ENCODE measurements around the gene PCDHB11.
"Not testable (repeated sequence)": the region's sequence is repeated elsewhere in the genome, so short reads cannot be mapped to it uniquely, and the experiment has no call there.

The PCDHB11 gene

GRCh38 chr5:141186897-141187512 is 12.4 kb upstream of the PCDHB11 start, which contains the start of gene PCDHB9:
TSS of gene PCDHB9 (plus strand) at chr5:141187161. CDS start at chr5:141187319, 158 bp downstream.
- peak; percentile 39 for TF ChIP-seq CTCF (IDR thresholded peaks at IDR 0.05; ENCODE audit: insufficient read depth, low read depth, low read length, missing control alignments)
- peak within 1 kb of the TSS; percentile 40 for H3K4me3 ChIP-seq (ENCODE audit: low read depth, low read length)
- DNase-seq (ENCODE audit: low read depth), result peak; percentile 40

- DNase-seq (ENCODE audit: low read depth); H3K4me3 ChIP-seq (ENCODE audit: low read depth, low read length): not testable (repeated sequence)
These were observed 10.7 kb upstream of the PCDHB11 start for GRCh38 chr5:141188682-141189081.

- not testable (repeated sequence) for H3K4me3 ChIP-seq (ENCODE audit: low read depth, low read length); DNase-seq (ENCODE audit: low read depth)
These were observed 10.3 kb upstream of the PCDHB11 start for GRCh38 chr5:141189131-141189530.

- H3K4me3 ChIP-seq (ENCODE audit: low read depth, low read length), result no peak within 1 kb of the TSS
- peak; percentile 2 for DNase-seq (ENCODE audit: low read depth)
- peak; percentile 28 for TF ChIP-seq CTCF (IDR thresholded peaks at IDR 0.05; ENCODE audit: insufficient read depth, low read depth, low read length, missing control alignments)
These were observed 7.2 kb upstream of the PCDHB11 start, which contains the start of gene PCDHB10 for GRCh38 chr5:141192110-141192725. TSS of gene PCDHB10 (plus strand) at chr5:141192353. CDS start at chr5:141192553, 200 bp downstream.

GRCh38 chr5:141194332-141194731 is 5.1 kb upstream of the PCDHB11 start:
- H3K4me3 ChIP-seq (ENCODE audit: low read depth, low read length), result not testable (repeated sequence)

GRCh38 chr5:141196363-141196762 is 3.1 kb upstream of the PCDHB11 start:
- DNase-seq (ENCODE audit: low read depth), result no peak
- H3K4me3 ChIP-seq (ENCODE audit: low read depth, low read length), result no peak overlapping the region
- no peak for TF ChIP-seq CTCF (IDR thresholded peaks at IDR 0.05; ENCODE audit: insufficient read depth, low read depth, low read length, missing control alignments)

More at GRCh38 chr5:141194332-141194731, 5.1 kb upstream of the PCDHB11 start:
- DNase-seq (ENCODE audit: low read depth), result not testable (repeated sequence)

GRCh38 chr5:141201126-141201525 is 1.7 kb downstream of the PCDHB11 start:
- not testable (repeated sequence) for DNase-seq (ENCODE audit: low read depth); H3K4me3 ChIP-seq (ENCODE audit: low read depth, low read length)

- not testable (repeated sequence) for DNase-seq (ENCODE audit: low read depth); H3K4me3 ChIP-seq (ENCODE audit: low read depth, low read length)
These were observed 2.2 kb downstream of the PCDHB11 start for GRCh38 chr5:141201646-141202045.

GRCh38 chr5:141208478-141208877 is 9.1 kb downstream of the PCDHB11 start, which contains the start of gene PCDHB12:
TSS of gene PCDHB12 (plus strand) at chr5:141208719. CDS start at chr5:141208908, 189 bp downstream.
- no peak for DNase-seq (ENCODE audit: low read depth)
- TF ChIP-seq CTCF (IDR thresholded peaks at IDR 0.05; ENCODE audit: insufficient read depth, low read depth, low read length, missing control alignments), result no peak
- no peak within 1 kb of the TSS for H3K4me3 ChIP-seq (ENCODE audit: low read depth, low read length)

- not testable (repeated sequence) for H3K4me3 ChIP-seq (ENCODE audit: low read depth, low read length); DNase-seq (ENCODE audit: low read depth)
These were observed 10.9 kb downstream of the PCDHB11 start for GRCh38 chr5:141210281-141210680.

- not testable (repeated sequence) for DNase-seq (ENCODE audit: low read depth); H3K4me3 ChIP-seq (ENCODE audit: low read depth, low read length)
These were observed 11.4 kb downstream of the PCDHB11 start for GRCh38 chr5:141210849-141211248.

- not testable (repeated sequence) for H3K4me3 ChIP-seq (ENCODE audit: low read depth, low read length)
These were observed 14.4 kb downstream of the PCDHB11 start, which contains the start of gene PCDHB13 for GRCh38 chr5:141213656-141214339. TSS of gene PCDHB13 (plus strand) at chr5:141213919. CDS start at chr5:141214124, 205 bp downstream.

GRCh38 chr5:141214583-141214982 is 15.2 kb downstream of the PCDHB11 start:
- DNase-seq (ENCODE audit: low read depth); H3K4me3 ChIP-seq (ENCODE audit: low read depth, low read length): not testable (repeated sequence)

More at GRCh38 chr5:141213656-141214339, 14.4 kb downstream of the PCDHB11 start, which contains the start of gene PCDHB13:
- DNase-seq (ENCODE audit: low read depth), result peak; percentile 3
